ENCODE data around the gene TM9SF2.
A peak's percentile ranks its signal among the peaks of the same experiment; 100 is the strongest.
"Not testable (repeated sequence)": the region's sequence is repeated elsewhere in the genome, so short reads cannot be mapped to it uniquely, and the experiment has no call there.

The TM9SF2 gene, protein sequence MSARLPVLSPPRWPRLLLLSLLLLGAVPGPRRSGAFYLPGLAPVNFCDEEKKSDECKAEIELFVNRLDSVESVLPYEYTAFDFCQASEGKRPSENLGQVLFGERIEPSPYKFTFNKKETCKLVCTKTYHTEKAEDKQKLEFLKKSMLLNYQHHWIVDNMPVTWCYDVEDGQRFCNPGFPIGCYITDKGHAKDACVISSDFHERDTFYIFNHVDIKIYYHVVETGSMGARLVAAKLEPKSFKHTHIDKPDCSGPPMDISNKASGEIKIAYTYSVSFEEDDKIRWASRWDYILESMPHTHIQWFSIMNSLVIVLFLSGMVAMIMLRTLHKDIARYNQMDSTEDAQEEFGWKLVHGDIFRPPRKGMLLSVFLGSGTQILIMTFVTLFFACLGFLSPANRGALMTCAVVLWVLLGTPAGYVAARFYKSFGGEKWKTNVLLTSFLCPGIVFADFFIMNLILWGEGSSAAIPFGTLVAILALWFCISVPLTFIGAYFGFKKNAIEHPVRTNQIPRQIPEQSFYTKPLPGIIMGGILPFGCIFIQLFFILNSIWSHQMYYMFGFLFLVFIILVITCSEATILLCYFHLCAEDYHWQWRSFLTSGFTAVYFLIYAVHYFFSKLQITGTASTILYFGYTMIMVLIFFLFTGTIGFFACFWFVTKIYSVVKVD

DNA sequence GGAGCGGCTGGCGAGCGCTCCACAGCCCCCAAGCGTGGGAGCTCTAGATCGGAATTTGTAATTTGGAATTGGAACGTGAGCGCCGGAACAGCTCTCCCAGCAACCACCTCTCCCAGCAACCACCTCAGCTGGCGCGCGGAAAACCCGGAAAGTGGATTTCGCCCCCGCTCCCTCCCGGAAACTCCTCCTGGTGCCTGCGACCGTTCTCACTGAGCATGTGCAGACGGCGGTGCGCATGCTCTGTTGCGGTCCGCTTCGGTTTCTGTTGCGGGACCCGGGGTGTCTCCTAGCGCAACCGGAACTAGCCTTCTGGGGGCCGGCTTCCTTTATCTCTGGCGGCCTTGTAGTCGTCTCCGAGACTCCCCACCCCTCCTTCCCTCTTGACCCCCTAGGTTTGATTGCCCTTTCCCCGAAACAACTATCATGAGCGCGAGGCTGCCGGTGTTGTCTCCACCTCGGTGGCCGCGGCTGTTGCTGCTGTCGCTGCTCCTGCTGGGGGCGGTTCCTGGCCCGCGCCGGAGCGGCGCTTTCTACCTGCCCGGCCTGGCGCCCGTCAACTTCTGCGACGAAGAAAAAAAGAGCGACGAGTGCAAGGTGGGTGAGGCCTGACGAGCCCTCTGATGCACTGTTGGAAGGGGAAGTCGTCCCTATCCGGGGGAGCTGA is at the start of gene TM9SF2:
Gene TM9SF2 (plus strand): TSS at position 289 of the 664 bp plus-strand sequence. CDS start 135 bp downstream, at position 424.
- TF ChIP-seq, protein P1, sequence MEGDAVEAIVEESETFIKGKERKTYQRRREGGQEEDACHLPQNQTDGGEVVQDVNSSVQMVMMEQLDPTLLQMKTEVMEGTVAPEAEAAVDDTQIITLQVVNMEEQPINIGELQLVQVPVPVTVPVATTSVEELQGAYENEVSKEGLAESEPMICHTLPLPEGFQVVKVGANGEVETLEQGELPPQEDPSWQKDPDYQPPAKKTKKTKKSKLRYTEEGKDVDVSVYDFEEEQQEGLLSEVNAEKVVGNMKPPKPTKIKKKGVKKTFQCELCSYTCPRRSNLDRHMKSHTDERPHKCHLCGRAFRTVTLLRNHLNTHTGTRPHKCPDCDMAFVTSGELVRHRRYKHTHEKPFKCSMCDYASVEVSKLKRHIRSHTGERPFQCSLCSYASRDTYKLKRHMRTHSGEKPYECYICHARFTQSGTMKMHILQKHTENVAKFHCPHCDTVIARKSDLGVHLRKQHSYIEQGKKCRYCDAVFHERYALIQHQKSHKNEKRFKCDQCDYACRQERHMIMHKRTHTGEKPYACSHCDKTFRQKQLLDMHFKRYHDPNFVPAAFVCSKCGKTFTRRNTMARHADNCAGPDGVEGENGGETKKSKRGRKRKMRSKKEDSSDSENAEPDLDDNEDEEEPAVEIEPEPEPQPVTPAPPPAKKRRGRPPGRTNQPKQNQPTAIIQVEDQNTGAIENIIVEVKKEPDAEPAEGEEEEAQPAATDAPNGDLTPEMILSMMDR (IDR thresholded peaks at IDR 0.05; ENCODE audit: low read depth, low read length, missing control alignments), result no peak
- H3K4me3 ChIP-seq (replicated peaks; ENCODE audit: low read depth, low read length), result peak within 1 kb of the TSS; percentile 83
- peak; percentile 93 for DNase-seq (ENCODE audit: extremely low read depth, low read depth)

DNA sequence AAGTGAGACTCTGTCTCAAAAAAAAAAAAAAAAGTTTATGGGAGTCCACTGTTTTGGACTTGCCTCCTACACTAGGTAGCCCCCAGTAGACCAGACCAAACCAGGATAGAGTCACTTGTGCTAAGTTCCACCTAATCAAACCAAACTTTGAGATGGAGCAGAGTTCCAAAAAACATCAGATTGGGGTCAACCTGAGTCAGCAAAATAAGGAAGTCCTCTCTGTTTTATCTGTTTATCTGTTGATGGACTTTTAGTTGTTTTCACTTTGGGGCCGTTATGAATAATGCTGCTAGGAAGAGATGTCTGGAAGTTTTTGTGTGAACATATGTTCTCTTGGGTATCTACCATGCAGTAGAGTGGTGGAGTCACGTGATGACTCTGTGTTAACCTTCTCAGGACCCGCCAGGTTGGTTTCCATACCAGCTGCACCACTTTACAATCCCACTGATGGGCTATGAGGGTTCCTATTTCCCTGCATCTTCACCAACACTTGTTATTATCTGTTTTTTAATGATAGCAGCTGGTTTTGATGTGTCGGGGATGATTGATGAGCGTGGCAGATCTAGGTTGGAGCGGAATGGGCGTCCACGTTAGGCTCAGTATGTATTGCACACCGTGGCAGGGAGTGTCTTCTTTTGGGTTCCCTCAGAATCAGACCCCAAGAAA is 46.6 kb upstream of the TM9SF2 start:
- no peak overlapping the region for H3K4me3 ChIP-seq (replicated peaks; ENCODE audit: low read depth, low read length)
- TF ChIP-seq, protein P1 (IDR thresholded peaks at IDR 0.05; ENCODE audit: low read depth, low read length, missing control alignments), result no peak
- no peak for DNase-seq (ENCODE audit: extremely low read depth, low read depth)

DNA sequence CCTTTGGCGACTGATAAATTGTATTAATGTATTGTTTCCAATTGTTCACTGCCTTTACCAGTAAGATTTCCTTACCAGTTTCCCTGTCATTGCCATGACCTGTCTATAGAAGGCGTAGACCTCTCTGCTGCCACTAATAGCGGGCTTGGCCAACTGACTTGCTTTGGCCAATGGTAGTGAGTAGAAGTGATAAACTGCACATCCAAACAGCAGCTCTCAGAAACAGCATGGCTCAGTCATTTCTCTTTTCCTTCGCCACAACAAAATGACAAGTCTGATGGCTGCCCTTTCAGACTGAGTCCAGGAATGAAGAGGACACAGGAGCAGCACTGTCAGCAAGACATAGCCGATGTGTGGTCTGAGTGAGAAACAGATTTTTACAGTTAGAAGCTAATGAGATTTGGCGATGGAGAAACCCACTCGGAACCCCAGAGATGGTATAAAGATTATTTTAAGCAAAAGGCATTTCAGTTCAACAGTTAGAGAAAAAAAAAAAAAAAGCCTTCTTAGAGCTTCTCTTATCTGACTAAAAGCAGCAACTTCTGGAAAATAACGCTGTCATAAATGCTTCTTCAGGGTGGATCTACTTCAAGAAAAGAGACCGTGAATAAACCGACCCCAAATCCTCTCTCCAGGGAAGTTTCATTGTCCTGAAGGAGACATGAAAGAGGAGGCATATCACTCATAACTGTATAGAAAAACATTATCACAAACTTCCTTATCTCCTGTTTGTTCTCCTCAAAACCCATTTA is 42.0 kb upstream of the TM9SF2 start:
- TF ChIP-seq, protein P1 (IDR thresholded peaks at IDR 0.05; ENCODE audit: low read depth, low read length, missing control alignments), result no peak
- H3K4me3 ChIP-seq (replicated peaks; ENCODE audit: low read depth, low read length), result no peak overlapping the region
- DNase-seq (ENCODE audit: extremely low read depth, low read depth), result no peak

DNA sequence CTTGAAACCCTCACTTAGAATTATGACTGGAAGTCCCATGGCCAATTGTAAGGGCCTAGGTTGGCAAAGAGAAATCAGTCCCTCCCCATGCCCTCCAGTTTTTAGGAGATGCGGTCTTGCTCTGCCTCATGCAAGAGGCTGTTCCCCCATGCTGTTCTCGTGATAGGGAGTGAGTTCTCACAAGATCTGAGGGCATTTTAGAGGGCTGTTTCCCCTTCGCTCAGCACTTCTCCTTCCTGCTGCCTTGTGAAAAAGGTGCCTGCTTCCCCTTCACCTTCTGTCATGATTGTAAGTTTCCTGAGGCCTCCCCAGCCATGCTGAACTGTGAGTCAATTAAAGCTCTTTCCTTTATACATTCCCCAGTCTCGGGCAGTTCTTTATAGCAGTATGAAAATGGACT is 40.5 kb upstream of the TM9SF2 start:
- not testable (repeated sequence) for H3K4me3 ChIP-seq (replicated peaks; ENCODE audit: low read depth, low read length); DNase-seq (ENCODE audit: extremely low read depth, low read depth)

DNA sequence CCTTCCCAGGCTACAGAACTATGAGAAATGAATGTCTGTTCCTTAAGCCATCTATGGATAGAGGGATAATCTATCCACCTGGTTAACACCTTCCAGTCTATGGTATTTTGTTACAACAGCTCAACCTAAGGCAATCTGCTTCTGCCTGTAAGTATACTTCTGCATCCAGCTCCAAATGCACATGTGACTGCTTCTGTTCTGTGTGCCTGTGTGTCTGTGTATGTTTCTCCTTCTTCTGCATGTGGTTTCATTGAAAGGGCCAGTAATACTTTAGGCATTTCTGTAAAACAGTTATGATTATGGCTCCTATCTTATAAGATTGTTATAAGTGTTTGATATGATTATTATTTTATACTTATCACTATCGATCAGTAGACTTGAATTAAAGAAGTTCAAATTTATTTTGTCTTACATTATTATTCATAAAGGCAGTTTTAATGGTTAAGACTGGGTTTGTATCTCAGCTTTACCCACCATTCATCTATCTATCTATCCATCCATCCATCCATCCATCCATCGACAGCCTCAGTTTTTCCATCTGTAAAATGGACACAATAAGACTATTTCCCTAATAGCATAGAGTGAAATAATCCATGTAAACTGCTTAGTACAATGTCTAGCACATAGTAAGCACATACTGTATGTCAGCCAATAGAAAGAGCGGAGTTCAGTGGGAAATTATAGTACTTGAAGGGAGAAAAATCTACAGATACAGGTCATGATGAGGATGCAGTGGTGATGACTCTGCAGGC is 37.5 kb upstream of the TM9SF2 start:
- DNase-seq (ENCODE audit: extremely low read depth, low read depth), result no peak
- 0 out of 2 replicates have a peak overlapping the region, but pooled peaks have one; percentile 0 for H3K4me3 ChIP-seq (replicated peaks; ENCODE audit: low read depth, low read length)

DNA sequence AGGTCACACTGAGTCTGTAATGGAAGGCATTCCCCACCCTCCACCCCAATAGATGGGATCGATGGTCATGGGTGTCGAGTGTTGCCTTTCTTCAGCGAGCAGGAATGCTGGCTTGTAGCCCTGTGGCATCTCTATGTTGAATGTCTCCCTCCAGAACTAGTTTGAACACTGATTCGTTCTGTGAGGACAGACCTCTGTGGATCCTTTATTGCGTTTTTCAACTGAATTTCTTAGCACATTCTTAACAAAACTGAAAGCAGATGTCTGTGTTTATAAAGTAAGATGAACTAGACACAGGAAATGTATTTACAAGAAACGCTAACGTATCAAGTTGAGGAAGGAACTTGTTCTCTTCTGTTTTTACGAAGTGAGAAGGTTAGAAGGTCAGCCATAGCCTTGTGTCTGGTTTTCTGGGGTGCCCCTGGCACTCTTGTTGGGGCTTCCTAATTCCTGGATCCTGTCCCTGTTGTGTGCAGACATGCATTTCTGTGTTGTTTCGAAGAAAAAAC is 36.8 kb upstream of the TM9SF2 start:
- H3K4me3 ChIP-seq (replicated peaks; ENCODE audit: low read depth, low read length), result 0 out of 2 replicates have a peak overlapping the region, but pooled peaks have one; percentile 0
- TF ChIP-seq, protein P1 (IDR thresholded peaks at IDR 0.05; ENCODE audit: low read depth, low read length, missing control alignments), result no peak

More for the DNA sequence above, 37.5 kb upstream of the TM9SF2 start:
- TF ChIP-seq, protein P1 (IDR thresholded peaks at IDR 0.05; ENCODE audit: low read depth, low read length, missing control alignments), result no peak

More for the DNA sequence above, 36.8 kb upstream of the TM9SF2 start:
- peak; percentile 59 for DNase-seq (ENCODE audit: extremely low read depth, low read depth)

Measured in HFF-Myc (cell line).